ENCODE results near the gene SPNS2.

- TF ChIP-seq EZH2 (IDR thresholded peaks at IDR 0.05; ENCODE audit: insufficient read depth, poor library complexity, severe bottlenecking) = no peak
- no peak for TF ChIP-seq EZH2phosphoT487 (IDR thresholded peaks at IDR 0.05; ENCODE audit: insufficient read depth, low read depth)
These were observed 74.4 kb downstream of the SPNS2 start for GRCh38 chr17:4573115-4573514.

Measured in GM23248 (cell line).